Measurements from ENCODE around the gene SWAP70.

Gene SWAP70

GRCh38 chr11:9789910-9790309 lies 126.0 kb downstream of the SWAP70 start:
- Histone ChIP-seq H3K27ac (ENCODE audit: low read length) (no peak overlapping the region), H3K9ac (ENCODE audit: low read depth, low read length) (no peak overlapping the region), H3K4me3 (ENCODE audit: low read length) (no peak overlapping the region), H3K36me3 (ENCODE audit: insufficient read depth, low read depth, low read length) (peaks cover 34% of the 10 kb centered on the region), H3K4me1 (ENCODE audit: insufficient read depth, low read length) (no peaks in the 10 kb centered on the region), H3K9me3 (ENCODE audit: insufficient read depth, low read depth, low read length) (no peaks in the 10 kb centered on the region), H3K27me3 (ENCODE audit: insufficient read depth, low read length) (no peaks in the 10 kb centered on the region)

- no peak overlapping the region for H3K27ac ChIP-seq (ENCODE audit: low read length)
- H3K27me3 ChIP-seq (ENCODE audit: insufficient read depth, low read length) = no peaks in the 10 kb centered on the region
Measured at GRCh38 chr11:9790703-9791102, 126.8 kb downstream of the SWAP70 start.

DNA sequence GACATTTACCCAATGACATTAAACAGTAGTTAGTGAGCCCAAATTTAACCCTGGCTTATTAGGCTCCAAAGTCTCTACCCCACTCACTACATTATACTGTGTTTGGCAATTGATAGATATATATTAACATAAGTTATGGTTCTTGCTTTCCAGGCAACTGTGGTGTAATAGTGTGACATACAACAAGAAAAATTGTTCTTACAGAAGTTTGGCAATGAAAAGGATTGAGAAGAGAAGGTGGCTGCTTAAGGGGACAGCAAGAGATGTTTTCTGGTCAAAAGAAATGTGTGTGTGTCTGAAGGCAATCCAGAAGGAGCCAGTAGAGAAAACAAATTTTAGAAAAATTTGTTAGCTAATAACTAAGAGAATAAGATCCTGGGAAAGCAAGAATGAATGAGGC lies 132.4 kb downstream of the SWAP70 start:
- Histone ChIP-seq H3K27me3 (ENCODE audit: insufficient read depth, low read length) (no peaks in the 10 kb centered on the region), H3K4me3 (ENCODE audit: low read length) (no peak overlapping the region), H3K27ac (ENCODE audit: low read length) (no peak overlapping the region), H3K4me1 (ENCODE audit: insufficient read depth, low read length) (no peaks in the 10 kb centered on the region), H3K36me3 (ENCODE audit: insufficient read depth, low read depth, low read length) (no peaks in the 10 kb centered on the region; the same call in 1 of the 2 replicates), H3K9ac (ENCODE audit: low read depth, low read length) (no peak overlapping the region), H3K9me3 (ENCODE audit: insufficient read depth, low read depth, low read length) (no peaks in the 10 kb centered on the region)

More at GRCh38 chr11:9790703-9791102, 126.8 kb downstream of the SWAP70 start:
- Histone ChIP-seq H3K9ac (ENCODE audit: low read depth, low read length) (no peak overlapping the region), H3K9me3 (ENCODE audit: insufficient read depth, low read depth, low read length) (no peaks in the 10 kb centered on the region), H3K4me1 (ENCODE audit: insufficient read depth, low read length) (no peaks in the 10 kb centered on the region), H3K36me3 (ENCODE audit: insufficient read depth, low read depth, low read length) (peaks cover 30% of the 10 kb centered on the region), H3K4me3 (ENCODE audit: low read length) (no peak overlapping the region)

DNA sequence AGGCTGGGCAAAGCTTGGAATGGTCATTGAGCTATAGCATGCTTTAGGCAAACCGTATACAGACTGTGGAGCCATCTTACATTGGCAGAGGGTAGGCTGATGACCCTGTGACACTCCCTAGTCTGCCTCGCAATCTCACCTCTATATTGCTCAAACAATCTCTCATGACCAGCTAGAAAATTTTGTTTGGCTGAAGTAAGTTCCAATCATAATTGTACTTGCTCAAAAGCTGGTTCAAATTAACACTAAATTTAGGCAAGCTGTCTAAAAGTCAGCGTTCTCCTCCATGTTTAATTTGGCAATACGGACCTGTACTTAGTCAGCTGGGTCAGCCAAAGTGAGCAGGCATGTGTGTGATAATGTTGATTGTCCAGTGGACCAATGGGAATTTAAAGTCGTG lies 133.0 kb downstream of the SWAP70 start:
- H3K27ac ChIP-seq (ENCODE audit: low read length) = no peak overlapping the region
- H3K36me3 ChIP-seq (ENCODE audit: insufficient read depth, low read depth, low read length) = no peaks in the 10 kb centered on the region; the same call in 1 of the 2 replicates
- H3K9me3 ChIP-seq (ENCODE audit: insufficient read depth, low read depth, low read length) = no peaks in the 10 kb centered on the region
- no peaks in the 10 kb centered on the region for H3K27me3 ChIP-seq (ENCODE audit: insufficient read depth, low read length)
- H3K4me1 ChIP-seq (ENCODE audit: insufficient read depth, low read length) = peaks cover 4% of the 10 kb centered on the region
- H3K4me3 ChIP-seq (ENCODE audit: low read length) = no peak overlapping the region
- H3K9ac ChIP-seq (ENCODE audit: low read depth, low read length) = no peak overlapping the region

- Histone ChIP-seq H3K36me3 (ENCODE audit: insufficient read depth, low read depth, low read length) (no peaks in the 10 kb centered on the region; the same call in 1 of the 2 replicates), H3K4me3 (ENCODE audit: low read length) (no peak overlapping the region), H3K4me1 (ENCODE audit: insufficient read depth, low read length) (peaks cover 8% of the 10 kb centered on the region), H3K27me3 (ENCODE audit: insufficient read depth, low read length) (no peaks in the 10 kb centered on the region), H3K27ac (ENCODE audit: low read length) (no peak overlapping the region), H3K9ac (ENCODE audit: low read depth, low read length) (no peak overlapping the region), H3K9me3 (ENCODE audit: insufficient read depth, low read depth, low read length) (no peaks in the 10 kb centered on the region)
Measured at GRCh38 chr11:9797300-9797699, 133.4 kb downstream of the SWAP70 start.

DNA sequence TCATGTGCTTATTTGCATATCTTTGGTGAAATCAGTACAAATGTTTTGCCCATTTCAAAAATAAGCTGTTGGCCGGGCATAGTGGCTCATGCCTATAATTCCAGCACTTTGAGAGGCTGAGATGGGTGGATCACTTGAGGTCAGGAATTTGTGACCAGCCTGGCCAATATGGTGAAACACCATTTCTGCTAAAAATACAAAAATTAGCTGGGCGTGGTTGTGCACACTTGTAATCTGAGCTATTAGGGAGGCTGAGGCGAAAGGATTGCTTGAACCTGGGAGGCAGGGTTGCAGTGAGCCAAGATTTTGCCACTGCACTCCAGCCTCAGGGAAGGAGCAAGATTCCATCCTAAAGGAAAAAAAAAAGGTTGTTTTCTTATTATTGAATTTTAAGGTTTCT lies 136.0 kb downstream of the SWAP70 start:
- H3K9ac ChIP-seq (ENCODE audit: low read depth, low read length) = no peak overlapping the region
- peaks cover 25% of the 10 kb centered on the region for H3K4me1 ChIP-seq (ENCODE audit: insufficient read depth, low read length)
- no peak overlapping the region for H3K4me3 ChIP-seq (ENCODE audit: low read length)
- H3K36me3 ChIP-seq (ENCODE audit: insufficient read depth, low read depth, low read length) = no peaks in the 10 kb centered on the region; the same call in 1 of the 2 replicates
- no peaks in the 10 kb centered on the region for H3K9me3 ChIP-seq (ENCODE audit: insufficient read depth, low read depth, low read length)
- H3K27ac ChIP-seq (ENCODE audit: low read length) = no peak overlapping the region
- no peaks in the 10 kb centered on the region for H3K27me3 ChIP-seq (ENCODE audit: insufficient read depth, low read length)

DNA sequence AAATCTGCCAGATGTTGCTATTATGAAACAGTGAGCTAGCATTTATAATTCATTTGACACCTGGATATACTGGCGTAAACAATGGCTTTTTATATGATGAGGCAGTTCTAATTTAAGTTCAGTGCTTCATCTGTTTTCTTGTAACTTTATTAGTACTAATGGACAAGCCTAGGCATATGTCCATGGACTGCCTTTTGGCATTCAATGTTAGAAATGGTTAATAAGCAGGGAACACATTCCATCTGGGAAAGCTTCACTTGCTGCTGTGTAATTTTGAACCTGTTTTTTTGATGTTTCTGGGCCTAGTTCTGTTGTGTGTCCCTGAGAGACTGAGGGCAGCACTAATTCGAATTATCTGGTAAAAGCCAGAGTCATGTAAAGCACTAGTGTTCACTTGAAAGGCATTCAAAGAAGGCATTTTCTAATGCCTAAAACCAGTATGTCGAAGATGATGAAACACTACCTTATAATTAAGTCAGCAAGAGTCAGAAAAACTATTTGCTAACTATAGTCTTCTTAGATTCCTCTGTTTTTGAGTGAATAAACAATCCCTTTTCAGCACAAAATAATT lies 138.5 kb downstream of the SWAP70 start:
- Histone ChIP-seq H3K9me3 (ENCODE audit: insufficient read depth, low read depth, low read length) (no peaks in the 10 kb centered on the region; the same call in 1 of the 2 replicates), H3K9ac (ENCODE audit: low read depth, low read length) (peak overlapping the region; percentile 69; the same call in 1 of the 2 replicates), H3K4me3 (ENCODE audit: low read length) (no peak overlapping the region), H3K27ac (ENCODE audit: low read length) (peak overlapping the region; percentile 4), H3K27me3 (ENCODE audit: insufficient read depth, low read length) (no peaks in the 10 kb centered on the region), H3K4me1 (ENCODE audit: insufficient read depth, low read length) (peaks cover 25% of the 10 kb centered on the region), H3K36me3 (ENCODE audit: insufficient read depth, low read depth, low read length) (peaks cover 6% of the 10 kb centered on the region)
